Ascending aorta (tissue), 2 donors: Measurements from ENCODE around the gene CD200R1. TPM values are rescaled to one million over a fixed set of nuclear protein-coding genes. Genes with fewer than 3 reads are reported as not detected.
A peak's percentile ranks its signal among the peaks of the same experiment; 100 is the strongest.

ENCODE experiments used
- DNase-seq, 2 donors: peaks; one replicate each; pipeline ENCODE4 v3.0.0-alpha.2; 2019; ENCODE audit warnings: low spot score in 2 of 2
- H3K27ac ChIP-seq, 2 donors: fragments of 200-600 bp; sonication (generic); one replicate each; pipeline ENCODE4 v1.5.1; 2016 to 2017; ENCODE audit warnings: mild to moderate bottlenecking in 1 of 2
- H3K27me3 ChIP-seq: fragments of 200-600 bp; sonication (generic); one replicate; pipeline ENCODE4 v1.5.1; 2017
- H3K36me3 ChIP-seq, 2 donors: fragments of 200-600 bp; sonication (generic); one replicate each; pipeline ENCODE4 v1.5.1; 2016
- H3K4me1 ChIP-seq, 2 donors: fragments of 200-600 bp; sonication (generic); one replicate each; pipeline ENCODE4 v1.5.1; 2016 to 2017; ENCODE audit warnings: mild to moderate bottlenecking in 1 of 2
- H3K4me3 ChIP-seq, 2 donors: fragments of 200-600 bp; sonication (generic); one replicate each; pipeline ENCODE4 v1.5.1; 2016 to 2017; ENCODE audit warnings: mild to moderate bottlenecking in 1 of 2
- H3K9me3 ChIP-seq, 2 donors: fragments of 200-600 bp; sonication (generic); one replicate each; pipeline ENCODE4 v1.5.1; 2016
- intact Hi-C: fragments of 100-400 bp; cut with DNase I; formaldehyde crosslinking; loops from one replicate; pipeline ENCODE4 v1.15.1; 2023
- total RNA-seq: library from RNA; depleted of rRNA; stranded (reverse); fragments of >200 nt; gene quantifications from one replicate; pipeline ENCODE4 v1.1.0, GENCODE V29; 2016
- TF ChIP-seq, protein P1 (sequence below), 3 experiments: fragments of 200-600 bp in 2 of 3; fragments of 450-650 bp in 1 of 3; sonication (generic) in 2 of 3; IDR thresholded peaks; one replicate each; pipeline ENCODE4 v1.5.1; 2016 to 2019; ENCODE audit warnings: antibody characterized with exemption in 3 of 3, mild to moderate bottlenecking in 1 of 3, moderate library complexity in 1 of 3

CD200R1 gene, protein sequence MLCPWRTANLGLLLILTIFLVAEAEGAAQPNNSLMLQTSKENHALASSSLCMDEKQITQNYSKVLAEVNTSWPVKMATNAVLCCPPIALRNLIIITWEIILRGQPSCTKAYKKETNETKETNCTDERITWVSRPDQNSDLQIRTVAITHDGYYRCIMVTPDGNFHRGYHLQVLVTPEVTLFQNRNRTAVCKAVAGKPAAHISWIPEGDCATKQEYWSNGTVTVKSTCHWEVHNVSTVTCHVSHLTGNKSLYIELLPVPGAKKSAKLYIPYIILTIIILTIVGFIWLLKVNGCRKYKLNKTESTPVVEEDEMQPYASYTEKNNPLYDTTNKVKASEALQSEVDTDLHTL
- total RNA-seq: not detected

DNA sequence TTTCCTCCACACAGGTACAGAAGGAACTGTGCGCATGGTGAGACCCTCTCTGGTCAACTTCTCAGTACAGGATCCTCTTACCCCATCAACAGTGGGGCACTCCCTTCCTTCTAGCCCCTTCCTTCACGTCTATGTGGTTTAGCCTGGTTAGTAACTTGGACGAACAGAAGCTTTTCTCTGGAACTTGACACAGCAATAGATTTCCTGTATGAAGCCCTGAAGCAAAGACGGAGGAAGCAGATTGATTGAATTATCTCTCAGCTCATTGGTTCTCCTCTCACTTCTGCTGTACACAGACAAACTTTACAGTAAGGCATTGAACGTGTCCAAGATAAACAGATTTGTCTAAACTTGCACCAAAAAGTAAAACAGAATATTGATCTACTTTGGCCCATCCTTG lies at the start of gene CD200R1:
Gene CD200R1 (minus strand): TSS at position 210 of the 400 bp plus-strand sequence. CDS start 246 bp downstream, outside the sequence.
- no peak for DNase-seq
- H3K27me3 ChIP-seq: no peaks in the 10 kb centered on the region
- TF ChIP-seq, protein P1, sequence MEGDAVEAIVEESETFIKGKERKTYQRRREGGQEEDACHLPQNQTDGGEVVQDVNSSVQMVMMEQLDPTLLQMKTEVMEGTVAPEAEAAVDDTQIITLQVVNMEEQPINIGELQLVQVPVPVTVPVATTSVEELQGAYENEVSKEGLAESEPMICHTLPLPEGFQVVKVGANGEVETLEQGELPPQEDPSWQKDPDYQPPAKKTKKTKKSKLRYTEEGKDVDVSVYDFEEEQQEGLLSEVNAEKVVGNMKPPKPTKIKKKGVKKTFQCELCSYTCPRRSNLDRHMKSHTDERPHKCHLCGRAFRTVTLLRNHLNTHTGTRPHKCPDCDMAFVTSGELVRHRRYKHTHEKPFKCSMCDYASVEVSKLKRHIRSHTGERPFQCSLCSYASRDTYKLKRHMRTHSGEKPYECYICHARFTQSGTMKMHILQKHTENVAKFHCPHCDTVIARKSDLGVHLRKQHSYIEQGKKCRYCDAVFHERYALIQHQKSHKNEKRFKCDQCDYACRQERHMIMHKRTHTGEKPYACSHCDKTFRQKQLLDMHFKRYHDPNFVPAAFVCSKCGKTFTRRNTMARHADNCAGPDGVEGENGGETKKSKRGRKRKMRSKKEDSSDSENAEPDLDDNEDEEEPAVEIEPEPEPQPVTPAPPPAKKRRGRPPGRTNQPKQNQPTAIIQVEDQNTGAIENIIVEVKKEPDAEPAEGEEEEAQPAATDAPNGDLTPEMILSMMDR (IDR thresholded peaks at IDR 0.05): no peak
- H3K36me3 ChIP-seq: no peaks in the 10 kb centered on the region
- intact Hi-C loops: no loop called here
- no peaks in the 10 kb centered on the region for H3K9me3 ChIP-seq
- H3K4me3 ChIP-seq: peak within 1 kb of the TSS in 1 of 2 donors; percentile 24
- H3K4me1 ChIP-seq: no peaks in the 10 kb centered on the region
- H3K27ac ChIP-seq: no peak within 1 kb of the TSS

DNA sequence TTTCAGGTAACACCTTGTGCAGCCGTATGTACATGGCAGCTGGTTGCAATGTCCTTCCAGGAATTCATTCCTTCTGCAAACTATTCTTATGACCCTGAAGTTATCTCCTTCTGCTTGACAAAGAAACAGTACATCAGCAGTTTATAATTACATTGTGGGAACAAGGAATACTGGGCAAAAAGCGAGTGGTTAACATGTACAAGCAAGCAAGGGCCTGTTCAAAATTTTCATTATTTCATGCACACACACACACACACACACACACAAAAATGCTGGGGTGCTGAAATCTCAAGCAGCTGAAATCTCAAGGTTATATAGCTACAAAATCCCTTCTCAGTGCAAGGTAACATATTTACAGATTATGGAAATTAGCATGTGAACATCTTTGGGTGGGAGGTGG lies 46.6 kb upstream of the CD200R1 start:
- Histone ChIP-seq H3K4me1 (peaks cover 9 to 13% of the 10 kb centered on the region in 2 donors), H3K27ac (no peak overlapping the region), H3K9me3 (no peaks in the 10 kb centered on the region), H3K36me3 (peaks cover 0 to 3% of the 10 kb centered on the region in 2 donors), H3K4me3 (no peak overlapping the region), H3K27me3 (no peaks in the 10 kb centered on the region)
- DNase-seq: no peak
- TF ChIP-seq, protein P1 (IDR thresholded peaks at IDR 0.05): no peak
- intact Hi-C loops: loop anchor here (5.0 kb wide), 1 partner anchor 676 kb away; the partner anchor contains the start of gene USF3

DNA sequence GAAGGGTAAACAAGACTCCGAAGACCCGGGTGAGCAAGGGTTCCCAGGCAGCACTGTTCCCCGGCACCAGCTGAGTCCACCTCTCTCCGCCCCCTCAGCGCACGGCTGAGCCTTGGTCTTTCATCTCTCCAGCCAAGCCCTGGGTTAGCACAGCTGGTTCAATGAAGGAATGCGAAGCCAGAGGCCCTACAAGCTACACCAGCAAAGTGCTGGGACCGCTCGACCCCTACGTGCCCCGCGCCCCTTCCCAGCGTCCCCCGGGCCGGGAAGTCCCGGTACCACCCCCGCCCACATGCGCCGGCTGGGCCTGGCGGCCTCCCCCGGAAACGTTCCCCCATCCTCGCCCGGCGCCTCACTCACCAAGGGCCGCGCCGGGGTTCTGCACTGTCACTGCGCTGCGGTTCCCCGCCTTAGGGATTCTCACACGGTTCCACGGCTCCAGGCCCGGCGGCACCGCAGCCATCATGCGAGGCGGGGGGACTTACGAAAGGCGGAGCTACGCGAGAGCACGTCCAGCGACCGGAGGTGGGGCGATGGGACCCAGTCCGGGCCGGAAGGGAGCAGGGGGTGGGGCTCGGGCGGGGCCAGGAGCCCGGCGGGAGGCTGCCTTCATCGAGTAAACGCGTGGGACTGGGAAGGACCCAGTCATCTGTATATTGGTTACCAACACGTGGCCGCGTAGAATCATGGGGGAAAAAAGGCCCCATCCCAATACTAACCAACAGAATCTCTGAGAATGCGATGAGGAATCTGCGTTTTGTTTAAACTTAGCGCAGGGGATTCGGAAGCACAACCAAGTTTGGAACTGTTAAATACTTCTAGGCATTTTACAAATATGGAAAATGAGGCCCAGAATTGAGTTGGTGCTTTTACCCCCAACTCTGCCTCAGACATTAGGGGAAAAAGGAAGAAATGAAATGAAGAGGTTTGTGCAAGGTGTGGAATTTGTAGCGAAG lies 44.6 kb upstream of the CD200R1 start:
- Histone ChIP-seq H3K9me3 (no peaks in the 10 kb centered on the region), H3K36me3 (peaks cover 9 to 13% of the 10 kb centered on the region in 2 donors), H3K4me3 (peak overlapping the region; percentile 75 to 76), H3K27ac (peak overlapping the region; percentile 93 to 95), H3K4me1 (peaks cover 9 to 13% of the 10 kb centered on the region in 2 donors), H3K27me3 (no peaks in the 10 kb centered on the region)
- intact Hi-C loops: loop anchor here (1.0 to 10.0 kb wide), 6 partner anchors 29 to 1037 kb away; partner anchors contain the start of genes ATG3, CCDC191, GTPBP8 and QTRT2
- peak; percentile 51 to 95 for DNase-seq
- TF ChIP-seq, protein P1 (IDR thresholded peaks at IDR 0.05): no peak

DNA sequence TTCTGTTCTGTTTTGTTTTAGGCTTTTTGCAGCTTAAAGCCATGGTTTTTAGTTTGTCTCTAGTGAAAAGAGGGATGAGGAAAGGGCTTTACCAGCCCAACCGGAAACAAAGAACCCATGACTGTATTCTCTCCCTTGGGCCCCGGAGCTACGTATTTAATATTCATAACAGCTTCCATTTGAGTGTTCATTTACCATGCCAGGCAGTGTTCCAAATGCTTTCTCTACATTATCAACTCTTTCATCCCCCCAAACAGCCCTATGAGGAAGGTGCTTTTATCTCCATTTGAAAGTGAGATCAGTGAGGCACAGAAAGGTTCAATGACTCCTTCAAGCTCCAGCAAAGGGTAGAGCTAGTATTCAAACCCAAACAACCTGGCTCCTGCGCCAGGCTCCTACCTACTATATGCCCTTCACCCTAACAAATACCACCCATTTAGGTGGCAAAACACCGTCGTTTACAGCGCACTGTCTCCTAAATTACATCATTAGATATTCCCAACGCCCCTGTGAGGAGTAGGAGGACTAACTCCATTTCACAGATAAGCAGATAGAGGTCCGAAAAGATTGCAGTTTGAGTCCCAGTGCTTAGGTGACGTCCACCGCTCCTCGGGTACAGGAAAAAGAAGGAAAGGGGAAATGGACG lies 43.8 kb upstream of the CD200R1 start:
- DNase-seq: no peak

More for the DNA sequence above, 43.8 kb upstream of the CD200R1 start:
- TF ChIP-seq, protein P1 (IDR thresholded peaks at IDR 0.05): no peak
- intact Hi-C loops: loop anchor here (1.0 to 10.0 kb wide), 5 partner anchors 28 to 1038 kb away; partner anchors contain the start of genes ATG3, CCDC191, GTPBP8 and QTRT2
- Histone ChIP-seq H3K4me3 (peak overlapping the region; percentile 75 to 76), H3K9me3 (no peaks in the 10 kb centered on the region), H3K27me3 (no peaks in the 10 kb centered on the region), H3K36me3 (peaks cover 12 to 13% of the 10 kb centered on the region in 2 donors), H3K27ac (peak overlapping the region; percentile 93 to 95), H3K4me1 (peaks cover 9 to 13% of the 10 kb centered on the region in 2 donors)
